HG03342 (cell line): ENCODE data around the gene FOXK2.
"Not testable (repeated sequence)": the region's sequence is repeated elsewhere in the genome, so short reads cannot be mapped to it uniquely, and the experiment has no call there.

ENCODE experiments used
- ATAC-seq: cut with Tn5 transposase; IDR thresholded peaks from one replicate; pipeline ENCODE4 v1.9.1; 2021; ENCODE audit warnings: mild to moderate bottlenecking, moderate library complexity; ENCODE audit not compliant: unreplicated experiment

Gene FOXK2

GRCh38 chr17:82561429-82562035 lies 42.0 kb downstream of the FOXK2 start:
- no peak for ATAC-seq

DNA sequence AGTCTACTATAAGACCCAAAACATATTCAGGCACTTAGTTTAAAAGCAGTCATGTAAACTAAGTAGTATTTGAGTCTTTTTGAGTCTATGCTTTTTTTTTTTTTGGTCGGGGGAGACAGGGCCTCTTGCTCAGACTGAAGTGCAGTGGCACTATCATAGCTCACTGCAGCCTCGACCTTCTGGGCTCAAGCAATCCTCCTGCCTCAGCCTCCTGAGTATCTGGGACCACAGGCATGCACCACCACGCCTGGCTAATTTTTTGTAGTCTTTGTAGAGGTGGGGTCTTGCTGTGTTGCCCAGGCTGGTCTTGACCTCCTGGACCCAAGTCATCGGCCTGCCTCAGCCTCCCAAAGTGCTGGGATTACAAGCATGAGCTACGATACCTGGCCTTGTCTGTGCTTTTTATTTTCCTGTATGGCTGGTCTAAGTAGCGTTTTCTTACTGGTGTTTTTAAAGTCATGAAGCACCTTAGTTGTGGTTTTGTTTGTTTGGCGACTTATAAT lies 43.2 kb downstream of the FOXK2 start:
- ATAC-seq, result not testable (repeated sequence)

DNA sequence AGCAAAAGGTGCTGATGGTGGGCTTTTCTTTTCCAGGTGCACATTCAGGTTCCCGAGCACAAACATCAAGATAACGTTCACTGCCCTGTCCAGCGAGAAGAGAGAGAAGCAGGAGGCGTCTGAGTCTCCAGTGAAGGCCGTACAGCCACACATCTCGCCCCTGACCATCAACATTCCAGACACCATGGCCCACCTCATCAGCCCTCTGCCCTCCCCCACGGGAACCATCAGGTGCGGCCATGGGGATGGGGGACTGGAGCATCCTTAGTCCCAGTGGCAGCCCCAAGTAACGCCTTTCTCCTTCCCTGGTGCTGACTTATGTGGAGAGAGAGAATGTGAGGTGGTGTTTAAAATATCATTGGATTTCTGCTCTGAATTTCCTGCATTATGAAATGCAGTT lies 43.8 kb downstream of the FOXK2 start:
- ATAC-seq, result no peak

DNA sequence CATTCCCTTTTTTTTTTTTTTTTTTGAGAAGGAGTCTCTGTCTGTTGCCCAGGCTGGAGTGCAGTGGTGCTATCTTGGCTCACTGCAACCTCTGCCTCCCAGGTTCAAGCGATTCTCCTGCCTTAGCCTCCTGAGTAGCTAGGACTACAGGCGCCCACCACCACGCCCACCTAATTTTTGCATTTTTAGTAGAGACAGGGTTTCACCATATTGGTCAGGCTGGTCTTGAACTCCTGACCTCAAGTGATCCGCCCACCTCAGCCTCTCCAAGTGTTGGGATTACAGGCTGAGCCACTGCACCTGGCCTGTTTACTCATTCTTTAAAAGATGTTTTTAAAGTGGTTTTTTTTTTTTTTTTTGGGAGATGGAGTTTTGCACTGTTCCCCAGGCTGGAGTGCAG lies 44.2 kb downstream of the FOXK2 start:
- ATAC-seq, result not testable (repeated sequence)

DNA sequence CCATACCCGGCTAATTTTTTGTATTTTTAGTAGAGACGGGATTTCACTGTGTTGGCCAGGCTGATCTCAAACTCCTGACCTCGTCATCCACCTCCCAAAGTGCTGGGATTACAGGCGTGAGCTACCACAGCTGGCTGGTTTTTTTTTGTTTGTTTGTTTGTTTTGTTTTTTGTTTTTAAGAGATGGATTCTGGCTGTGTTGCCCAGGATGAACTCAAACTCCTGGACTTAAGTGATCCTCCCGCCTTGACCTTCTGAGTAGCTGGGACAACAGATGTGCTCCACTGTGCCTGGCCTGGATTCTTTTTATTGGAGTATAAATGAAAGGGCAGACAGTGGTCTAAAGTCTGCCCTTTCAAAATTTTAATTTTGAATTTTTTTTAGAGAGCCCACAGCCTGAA lies 44.7 kb downstream of the FOXK2 start:
- no peak for ATAC-seq

DNA sequence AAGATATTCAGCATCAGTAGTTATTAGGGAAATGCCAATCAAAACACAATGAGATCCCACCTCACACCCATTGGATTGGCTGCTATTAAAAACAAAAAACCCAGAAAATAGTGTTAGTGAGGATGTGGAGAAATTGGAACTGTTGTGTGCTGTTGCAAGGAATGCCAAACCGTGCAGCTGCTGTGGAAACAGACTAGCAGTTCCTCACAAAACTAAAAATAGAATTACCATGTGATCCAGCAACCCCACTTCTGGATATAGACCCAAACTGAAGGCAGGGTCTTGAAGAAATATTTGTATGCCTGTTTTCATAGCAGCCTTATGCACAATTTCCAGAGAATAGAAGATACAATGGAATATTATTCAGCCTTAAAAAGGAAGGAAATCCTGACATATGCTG lies 46.0 kb downstream of the FOXK2 start:
- ATAC-seq, result no peak

DNA sequence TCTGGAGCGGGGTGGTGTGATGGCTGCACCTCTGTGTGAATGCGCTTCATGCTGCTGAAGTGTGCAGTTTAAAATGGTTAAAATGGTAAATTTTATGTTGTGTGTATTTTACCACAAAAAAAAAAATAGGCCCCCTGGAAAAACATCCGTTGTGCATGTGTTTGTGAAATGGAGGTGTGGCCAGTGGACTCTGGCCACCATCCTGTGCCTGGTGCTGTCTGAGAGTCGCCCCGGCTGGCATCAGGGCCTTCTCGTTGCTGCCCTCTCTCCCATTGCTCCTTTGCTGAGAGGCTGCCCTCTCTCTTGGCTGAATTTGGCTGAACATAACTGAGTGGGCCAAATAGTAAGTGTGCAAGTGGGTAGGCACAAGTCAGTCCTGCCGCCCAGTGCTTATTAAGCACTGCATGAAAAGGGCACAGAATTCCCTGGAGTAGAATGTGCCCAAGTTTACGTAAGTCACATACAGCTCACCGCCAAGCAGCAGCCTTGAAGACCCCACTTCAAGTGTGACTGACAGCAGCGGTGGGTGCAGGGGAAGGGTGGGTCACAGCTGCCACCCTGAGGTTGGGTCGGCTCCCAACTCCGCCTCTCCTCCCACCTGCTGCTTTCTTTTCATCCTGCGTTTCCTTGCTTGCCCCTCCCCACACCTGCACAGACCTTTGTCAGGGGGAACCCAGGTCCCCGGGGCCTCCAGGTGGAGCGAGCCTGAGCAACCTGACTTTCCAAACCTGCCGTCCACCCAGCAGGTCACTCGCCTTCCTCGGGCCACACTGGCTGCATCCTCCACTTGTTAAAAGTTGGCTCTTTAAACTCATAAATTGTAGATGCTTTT lies 46.8 kb downstream of the FOXK2 start:
- no peak for ATAC-seq

- ATAC-seq, result no peak
Observed at GRCh38 chr17:82567286-82567685, 47.8 kb downstream of the FOXK2 start.

GRCh38 chr17:82568997-82569393 lies 49.5 kb downstream of the FOXK2 start:
- ATAC-seq, result no peak

DNA sequence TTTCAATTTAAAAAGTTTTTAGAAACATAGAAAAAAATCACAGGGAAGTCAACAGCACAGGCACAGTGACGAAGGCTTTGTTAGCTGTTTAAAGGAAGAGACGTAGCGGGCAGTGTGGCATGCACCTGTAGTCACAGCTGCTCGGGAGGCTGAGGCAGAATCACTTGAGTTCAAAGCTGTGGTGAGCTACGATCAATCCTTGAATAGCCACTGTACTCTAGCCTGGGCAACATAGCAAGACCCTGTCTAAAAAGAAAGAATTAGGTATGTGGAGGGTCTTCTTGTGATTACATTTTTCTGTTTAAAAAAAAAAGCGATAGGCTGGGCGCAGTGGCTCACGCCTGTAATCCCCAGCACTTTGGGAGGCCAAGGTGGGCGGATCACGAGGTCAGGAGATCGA lies 50.1 kb downstream of the FOXK2 start:
- ATAC-seq, result no peak

GRCh38 chr17:82570277-82570676 lies 50.7 kb downstream of the FOXK2 start:
- no peak for ATAC-seq

GRCh38 chr17:82571855-82572254 lies 52.3 kb downstream of the FOXK2 start:
- ATAC-seq, result no peak

GRCh38 chr17:82574041-82574440 lies 54.5 kb downstream of the FOXK2 start:
- ATAC-seq, result no peak

- ATAC-seq, result not testable (repeated sequence)
Observed at GRCh38 chr17:82575581-82576221, 56.2 kb downstream of the FOXK2 start.

DNA sequence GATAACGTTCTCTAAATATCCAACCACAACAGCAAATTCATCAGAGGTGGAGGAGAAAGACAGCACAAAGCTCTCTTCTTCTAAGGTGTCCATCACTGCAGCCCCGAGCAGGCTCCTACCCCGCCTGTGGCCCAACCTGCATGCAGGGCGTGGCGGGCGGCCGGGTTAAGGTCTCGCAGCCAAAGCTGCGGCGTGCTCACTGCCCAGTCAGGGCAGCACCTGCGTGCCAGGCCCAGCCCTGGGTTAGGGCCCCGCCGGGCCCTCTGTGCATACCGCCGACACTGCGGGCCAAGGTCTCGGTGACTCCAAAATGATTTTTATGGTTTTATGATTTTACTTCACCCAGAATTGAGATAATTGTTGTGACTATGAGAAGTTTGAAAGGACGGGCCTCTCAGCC lies 57.8 kb downstream of the FOXK2 start:
- ATAC-seq, result no peak

DNA sequence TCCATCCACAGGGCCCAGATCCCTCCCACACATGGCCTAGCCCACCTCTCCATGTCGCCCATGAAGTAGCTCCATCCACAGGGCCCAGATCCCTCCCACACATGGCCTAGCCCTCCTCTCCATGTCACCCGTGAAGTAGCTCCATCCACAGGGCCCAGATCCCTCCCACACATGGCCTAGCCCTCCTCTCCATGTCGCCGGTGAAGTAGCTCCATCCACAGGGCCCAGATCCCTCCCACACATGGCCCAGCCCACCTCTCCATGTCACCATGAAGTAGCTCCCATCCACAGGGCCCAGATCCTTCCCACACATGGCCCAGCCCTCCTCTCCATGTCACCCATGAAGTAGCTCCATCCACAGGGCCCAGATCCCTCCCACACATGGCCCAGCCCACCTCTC lies 60.4 kb downstream of the FOXK2 start:
- ATAC-seq, result not testable (repeated sequence)

GRCh38 chr17:82582213-82582612 lies 62.7 kb downstream of the FOXK2 start:
- ATAC-seq, result no peak

DNA sequence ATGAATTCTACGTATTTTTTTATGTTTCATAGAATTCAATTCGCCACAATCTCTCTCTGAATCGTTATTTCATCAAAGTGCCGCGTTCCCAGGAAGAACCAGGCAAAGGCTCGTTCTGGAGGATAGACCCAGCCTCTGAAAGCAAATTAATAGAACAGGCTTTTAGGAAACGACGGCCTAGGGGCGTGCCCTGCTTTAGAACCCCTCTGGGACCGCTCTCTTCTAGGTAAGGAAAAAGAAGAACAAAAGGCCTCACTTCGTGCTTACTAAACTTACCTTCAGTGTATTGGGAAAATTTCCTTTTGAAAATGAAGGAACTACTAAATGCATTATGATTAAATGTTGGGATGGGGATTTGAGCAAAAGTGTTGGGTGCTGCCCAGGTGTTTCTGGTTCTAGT lies 63.2 kb downstream of the FOXK2 start:
- no peak for ATAC-seq

GRCh38 chr17:82583720-82584234 lies 64.2 kb downstream of the FOXK2 start:
- ATAC-seq, result no peak

DNA sequence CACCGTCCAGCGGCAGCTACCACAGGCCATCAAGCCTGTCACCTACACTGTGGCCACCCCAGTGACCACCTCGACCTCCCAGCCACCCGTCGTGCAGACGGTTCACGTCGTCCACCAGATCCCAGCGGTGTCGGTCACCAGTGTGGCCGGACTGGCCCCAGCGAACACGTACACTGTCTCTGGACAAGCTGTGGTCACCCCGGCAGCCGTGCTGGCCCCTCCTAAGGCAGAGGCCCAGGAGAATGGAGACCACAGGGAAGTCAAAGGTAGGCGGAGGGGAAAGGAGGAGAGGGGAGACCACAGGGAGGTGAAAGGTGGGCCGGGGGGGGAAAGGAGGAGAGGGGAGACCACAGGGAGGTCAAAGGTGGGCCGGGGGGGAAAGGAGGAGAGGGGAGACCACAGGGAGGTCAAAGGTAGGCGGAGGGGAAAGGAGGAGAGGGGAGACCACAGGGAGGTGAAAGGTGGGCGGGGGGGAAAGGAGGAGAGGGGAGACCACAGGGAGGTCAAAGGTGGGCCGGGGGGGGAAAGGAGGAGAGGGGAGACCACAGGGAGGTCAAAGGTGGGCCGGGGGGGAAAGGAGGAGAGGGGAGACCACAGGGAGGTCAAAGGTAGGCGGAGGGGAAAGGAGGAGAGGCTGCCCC lies 66.5 kb downstream of the FOXK2 start:
- ATAC-seq, result not testable (repeated sequence)

GRCh38 chr17:82586576-82587233 lies 67.2 kb downstream of the FOXK2 start:
- ATAC-seq, result no peak
